ENCODE results near the gene CYCS.

GRCh38 chr7:25109276-25109675, 15.8 kb downstream of the CYCS start:
- no peak for TF ChIP-seq CTCF (IDR thresholded peaks at IDR 0.05; ENCODE audit: low read length)
- no peak for TF ChIP-seq EZH2 (IDR thresholded peaks at IDR 0.05; ENCODE audit: borderline replicate concordance, low read length)
